ENCODE measurements around the gene CMSS1. TPM values are rescaled to one million over a fixed set of nuclear protein-coding genes. Genes with fewer than 3 reads are reported as not detected.

Gene CMSS1
- total and polyA plus RNA-seq, 2 donors (not counting 1 experiment from before 2014, with no cell fraction given): 7.3 to 22.8 TPM

GRCh38 chr3:99984668-99985067, 167.0 kb downstream of the CMSS1 start:
- H3K4me1 Mint-ChIP-seq: peaks cover 10% of the 10 kb centered on the region
- DNase-seq: no peak
- POLR2A ChIA-PET: no interaction called here
- Histone ChIP-seq H2AFZ (ENCODE audit: insufficient read depth, low read depth, low read length, poor library complexity, severe bottlenecking) (no peak overlapping the region), H3K9me3 (ENCODE audit: control extremely low read depth in 1 of 3, control insufficient read depth in 2 of 3, insufficient read depth in 1 of 3, low read length in 2 of 3) (peaks cover 0 to 5% (median 0%) of the 10 kb centered on the region in 3 donors), H3K36me3 (replicated peaks in 1 of 2; ENCODE audit: control extremely low read depth in 1 of 2, control insufficient read depth in 1 of 2, extremely low read depth in 1 of 2, insufficient read depth in 2 of 2, low read length in 1 of 2) (no peaks in the 10 kb centered on the region), H3K27me3 (replicated peaks in 1 of 4; ENCODE audit: control extremely low read depth in 1 of 4, control insufficient read depth in 3 of 4, insufficient read depth in 4 of 4, low read length in 3 of 4) (no peaks in the 10 kb centered on the region), H3K79me2 (ENCODE audit: control insufficient read depth, insufficient read depth, low read length) (no peaks in the 10 kb centered on the region), H3K27ac (ENCODE audit: low read length in 2 of 2) (no peak overlapping the region), H3K9ac (ENCODE audit: low read length) (no peak overlapping the region), H3K4me3 (ENCODE audit: control extremely low read depth in 1 of 5, extremely low read depth in 1 of 5, insufficient read depth in 1 of 5, low read depth in 2 of 5, low read length in 4 of 5) (no peak overlapping the region), H3K4me1 (ENCODE audit: control insufficient read depth in 2 of 2, insufficient read depth in 2 of 2, low read length in 2 of 2) (peaks cover 0 to 7% of the 10 kb centered on the region in 2 donors), H4K20me1 (ENCODE audit: control insufficient read depth, insufficient read depth, low read length, poor library complexity, severe bottlenecking) (no peaks in the 10 kb centered on the region), H3K4me2 (replicated peaks; ENCODE audit: low read depth, low read length, poor library complexity, severe bottlenecking) (no peak overlapping the region)
- no peaks in the 10 kb centered on the region for H3K9me3 Mint-ChIP-seq (ENCODE audit: insufficient read depth)
- no CpG with 5 or more reads among the region's 2 CpGs for WGBS (ENCODE audit: insufficient coverage)
- no peak for TF ChIP-seq CTCF (IDR thresholded peaks at IDR 0.05)
- no peak for TF ChIP-seq EZH2 (IDR thresholded peaks at IDR 0.05; ENCODE audit: borderline replicate concordance, insufficient read depth, low read depth, low read length, poor library complexity, severe bottlenecking)
- no peak for ATAC-seq (ENCODE audit: low read depth)
- no peak overlapping the region for H3K4me3 Mint-ChIP-seq
- H3K27ac Mint-ChIP-seq: no peak overlapping the region
- intact Hi-C loops (cut with micrococcal nuclease): no loop called here
- H3K27me3 Mint-ChIP-seq: no peaks in the 10 kb centered on the region
- CTCF ChIA-PET: no interaction called here

DNA sequence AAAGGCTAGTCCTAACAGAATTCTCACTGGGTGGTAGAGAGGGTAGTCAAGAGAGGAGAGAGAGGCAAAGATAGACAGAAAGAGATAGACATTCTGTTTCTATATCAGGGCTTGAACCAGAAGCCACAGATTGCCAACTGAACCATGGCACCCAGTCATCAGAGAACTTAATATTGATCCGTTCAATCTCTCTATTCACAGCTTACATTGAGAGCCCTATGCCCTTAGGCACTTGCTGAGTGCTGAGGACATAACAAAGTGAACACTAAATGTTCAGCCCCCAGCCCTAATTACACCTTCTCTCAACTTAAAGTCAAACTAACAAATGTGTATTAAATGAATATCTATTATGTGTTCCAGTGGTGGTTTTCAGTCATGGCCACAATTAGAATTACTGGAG, 172.5 kb downstream of the CMSS1 start:
- no peak overlapping the region for H3K27ac ChIP-seq (ENCODE audit: low read length in 2 of 2)
- H3K36me3 ChIP-seq (replicated peaks in 1 of 2; ENCODE audit: control extremely low read depth in 1 of 2, control insufficient read depth in 1 of 2, extremely low read depth in 1 of 2, insufficient read depth in 2 of 2, low read length in 1 of 2): no peaks in the 10 kb centered on the region
- H3K4me1 Mint-ChIP-seq: peaks cover 18% of the 10 kb centered on the region
- H2AFZ ChIP-seq (ENCODE audit: insufficient read depth, low read depth, low read length, poor library complexity, severe bottlenecking): no peak overlapping the region
- H3K27me3 ChIP-seq (replicated peaks in 1 of 4; ENCODE audit: control extremely low read depth in 1 of 4, control insufficient read depth in 3 of 4, insufficient read depth in 4 of 4, low read length in 3 of 4): no peaks in the 10 kb centered on the region
- peaks cover 8% of the 10 kb centered on the region for H3K9me3 Mint-ChIP-seq (ENCODE audit: insufficient read depth)
- intact Hi-C loops (cut with micrococcal nuclease): no loop called here
- H3K27ac Mint-ChIP-seq: no peak overlapping the region
- 100% methylated on average over 1 of the region's 1 CpG for WGBS (ENCODE audit: insufficient coverage)
- H4K20me1 ChIP-seq (ENCODE audit: control insufficient read depth, insufficient read depth, low read length, poor library complexity, severe bottlenecking): no peaks in the 10 kb centered on the region
- POLR2A ChIA-PET: no interaction called here
- no peaks in the 10 kb centered on the region for H3K27me3 Mint-ChIP-seq
- CTCF ChIA-PET: no interaction called here
- no peaks in the 10 kb centered on the region for H3K79me2 ChIP-seq (ENCODE audit: control insufficient read depth, insufficient read depth, low read length)
- DNase-seq (no peak), ATAC-seq (ENCODE audit: low read depth) (no peak)
- H3K4me3 ChIP-seq (ENCODE audit: control extremely low read depth in 1 of 5, extremely low read depth in 1 of 5, insufficient read depth in 1 of 5, low read depth in 2 of 5, low read length in 4 of 5): no peak overlapping the region
- no peak overlapping the region for H3K4me2 ChIP-seq (replicated peaks; ENCODE audit: low read depth, low read length, poor library complexity, severe bottlenecking)
- H3K4me3 Mint-ChIP-seq: no peak overlapping the region
- no peaks in the 10 kb centered on the region for H3K4me1 ChIP-seq (ENCODE audit: control insufficient read depth in 2 of 2, insufficient read depth in 2 of 2, low read length in 2 of 2)
- TF ChIP-seq EZH2 (IDR thresholded peaks at IDR 0.05; ENCODE audit: borderline replicate concordance, insufficient read depth, low read depth, low read length, poor library complexity, severe bottlenecking) (no peak), CTCF (IDR thresholded peaks at IDR 0.05) (no peak)
- peaks cover 0 to 6% (median 1%) of the 10 kb centered on the region in 3 donors for H3K9me3 ChIP-seq (ENCODE audit: control extremely low read depth in 1 of 3, control insufficient read depth in 2 of 3, insufficient read depth in 1 of 3, low read length in 2 of 3)
- H3K9ac ChIP-seq (ENCODE audit: low read length): no peak overlapping the region

Data from B cell (primary cell).